Endothelial cell (in vitro differentiated cells): ENCODE data around the gene WWP2. TPM values are rescaled to one million over a fixed set of nuclear protein-coding genes. Genes with fewer than 3 reads are reported as not detected.

Source experiments
- DNase-seq: peaks from one replicate; pipeline ENCODE4 v3.0.0; 2021; ENCODE audit warnings: low spot score
- H3K27ac Mint-ChIP-seq: one replicate; pipeline ENCODE4 v1.8.0; 2021; ENCODE audit warnings: mixed read lengths, inconsistent platforms; ENCODE audit not compliant: unreplicated experiment
- H3K27me3 Mint-ChIP-seq: one replicate; pipeline ENCODE4 v1.8.0; 2021; ENCODE audit warnings: mild to moderate bottlenecking, moderate library complexity, mixed read lengths, inconsistent platforms; ENCODE audit not compliant: unreplicated experiment
- H3K36me3 Mint-ChIP-seq: one replicate; pipeline ENCODE4 v1.8.0; 2021; ENCODE audit warnings: mild to moderate bottlenecking, low read depth, mixed read lengths, inconsistent platforms; ENCODE audit not compliant: unreplicated experiment
- H3K4me1 Mint-ChIP-seq: one replicate; pipeline ENCODE4 v1.8.0; 2021; ENCODE audit warnings: mild to moderate bottlenecking, mixed read lengths, inconsistent platforms; ENCODE audit not compliant: unreplicated experiment
- H3K4me3 Mint-ChIP-seq: one replicate; pipeline ENCODE4 v1.8.0; 2021; ENCODE audit warnings: mild to moderate bottlenecking, mixed read lengths, inconsistent platforms; ENCODE audit not compliant: unreplicated experiment
- H3K9me3 Mint-ChIP-seq: one replicate; pipeline ENCODE4 v1.8.0; 2021; ENCODE audit warnings: mixed read lengths, inconsistent platforms; ENCODE audit not compliant: unreplicated experiment
- CTCF ChIP-seq: fragments of 200-600 bp; sonication (generic); IDR thresholded peaks from one replicate; pipeline ENCODE4 v1.5.0; 2021; ENCODE audit warnings: antibody characterized with exemption; ENCODE audit not compliant: unreplicated experiment
- total RNA-seq: library from RNA; stranded (reverse); fragmentation: NEBNext Ultra II Directional; extraction: Animal tissue kit (Norgen Biotek cat#: 25700); gene quantifications from one replicate; pipeline ENCODE4 v1.2.1, GENCODE V29; 2021; ENCODE audit not compliant: unreplicated experiment

WWP2 gene
- total RNA-seq, 1 donor from 2014 or later = 35.3 TPM

- no peaks in the 10 kb centered on the region for H3K4me1 Mint-ChIP-seq
- H3K36me3 Mint-ChIP-seq = peaks cover 6% of the 10 kb centered on the region
- H3K9me3 Mint-ChIP-seq = no peaks in the 10 kb centered on the region
- no peak for TF ChIP-seq CTCF
- H3K27me3 Mint-ChIP-seq = peaks cover 1% of the 10 kb centered on the region
- H3K4me3 Mint-ChIP-seq = no peak overlapping the region
- DNase-seq = no peak
- no peak overlapping the region for H3K27ac Mint-ChIP-seq
Observed at GRCh38 chr16:69793526-69793925, 31.4 kb downstream of the WWP2 start.

- Mint-ChIP-seq H3K27me3 (peaks cover 1% of the 10 kb centered on the region), H3K9me3 (no peaks in the 10 kb centered on the region), H3K36me3 (peaks cover 3% of the 10 kb centered on the region), H3K4me3 (no peak overlapping the region), H3K27ac (no peak overlapping the region), H3K4me1 (no peaks in the 10 kb centered on the region)
- no peak for DNase-seq
- no peak for TF ChIP-seq CTCF
Observed at GRCh38 chr16:69794486-69794885, 32.4 kb downstream of the WWP2 start.

- peak; percentile 41 for DNase-seq
- H3K4me1 Mint-ChIP-seq = no peaks in the 10 kb centered on the region
- peak; percentile 95 for TF ChIP-seq CTCF
- peaks cover 7% of the 10 kb centered on the region for H3K36me3 Mint-ChIP-seq
- H3K27me3 Mint-ChIP-seq = peaks cover 1% of the 10 kb centered on the region
- H3K9me3 Mint-ChIP-seq = no peaks in the 10 kb centered on the region
- no peak overlapping the region for H3K27ac Mint-ChIP-seq
- H3K4me3 Mint-ChIP-seq = no peak overlapping the region
Observed at GRCh38 chr16:69796285-69797118, 34.4 kb downstream of the WWP2 start.

- Mint-ChIP-seq H3K4me1 (no peaks in the 10 kb centered on the region), H3K27ac (no peak overlapping the region), H3K36me3 (peaks cover 7% of the 10 kb centered on the region), H3K27me3 (peaks cover 1% of the 10 kb centered on the region), H3K4me3 (no peak overlapping the region), H3K9me3 (no peaks in the 10 kb centered on the region)
- DNase-seq = no peak
- TF ChIP-seq CTCF = no peak
Observed at GRCh38 chr16:69798466-69798865, 36.3 kb downstream of the WWP2 start.

GRCh38 chr16:69799611-69800031 is 37.5 kb downstream of the WWP2 start:
- Mint-ChIP-seq H3K4me3 (no peak overlapping the region), H3K36me3 (peaks cover 7% of the 10 kb centered on the region), H3K27me3 (peaks cover 1% of the 10 kb centered on the region), H3K4me1 (no peaks in the 10 kb centered on the region), H3K27ac (no peak overlapping the region), H3K9me3 (no peaks in the 10 kb centered on the region)
- TF ChIP-seq CTCF = no peak
- no peak for DNase-seq
